ENCODE measurements around the gene RET.

DNA sequence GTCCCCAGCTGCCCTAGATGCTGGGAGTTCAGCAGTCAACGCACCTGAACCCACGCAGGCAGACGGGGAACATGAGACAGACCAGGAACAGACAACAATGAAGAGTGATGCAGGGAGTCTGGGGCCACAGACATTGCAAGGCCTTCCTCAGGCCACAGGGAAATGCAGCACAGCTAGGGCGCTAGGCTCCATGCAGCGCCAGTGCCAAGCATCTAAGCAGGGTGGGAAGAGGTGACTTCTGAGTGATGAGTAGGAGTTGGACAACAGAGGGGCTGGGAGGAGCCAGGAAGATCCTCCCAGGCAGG, 7.7 kb upstream of the RET start:
- TF ChIP-seq, protein P1, sequence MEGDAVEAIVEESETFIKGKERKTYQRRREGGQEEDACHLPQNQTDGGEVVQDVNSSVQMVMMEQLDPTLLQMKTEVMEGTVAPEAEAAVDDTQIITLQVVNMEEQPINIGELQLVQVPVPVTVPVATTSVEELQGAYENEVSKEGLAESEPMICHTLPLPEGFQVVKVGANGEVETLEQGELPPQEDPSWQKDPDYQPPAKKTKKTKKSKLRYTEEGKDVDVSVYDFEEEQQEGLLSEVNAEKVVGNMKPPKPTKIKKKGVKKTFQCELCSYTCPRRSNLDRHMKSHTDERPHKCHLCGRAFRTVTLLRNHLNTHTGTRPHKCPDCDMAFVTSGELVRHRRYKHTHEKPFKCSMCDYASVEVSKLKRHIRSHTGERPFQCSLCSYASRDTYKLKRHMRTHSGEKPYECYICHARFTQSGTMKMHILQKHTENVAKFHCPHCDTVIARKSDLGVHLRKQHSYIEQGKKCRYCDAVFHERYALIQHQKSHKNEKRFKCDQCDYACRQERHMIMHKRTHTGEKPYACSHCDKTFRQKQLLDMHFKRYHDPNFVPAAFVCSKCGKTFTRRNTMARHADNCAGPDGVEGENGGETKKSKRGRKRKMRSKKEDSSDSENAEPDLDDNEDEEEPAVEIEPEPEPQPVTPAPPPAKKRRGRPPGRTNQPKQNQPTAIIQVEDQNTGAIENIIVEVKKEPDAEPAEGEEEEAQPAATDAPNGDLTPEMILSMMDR (IDR thresholded peaks at IDR 0.05) = no peak
- no peak for TF ChIP-seq POLR2A (IDR thresholded peaks at IDR 0.05)

Data from right lobe of liver (tissue), 4 donors.